G401.6 (cell line): ENCODE data around the gene LSM3.

ENCODE experiments used
- FAIRE-seq: peaks from 2 replicates; lab custom pipeline; 2012; peaks lifted over from hg19 to GRCh38; lab: Jason Lieb, UNC

LSM3 gene

GRCh38 chr3:14242490-14243311 lies 64.1 kb downstream of the LSM3 start:
- no peak for FAIRE-seq

GRCh38 chr3:14243782-14244181 lies 65.2 kb downstream of the LSM3 start:
- FAIRE-seq, result no peak

- no peak for FAIRE-seq
Observed at GRCh38 chr3:14244521-14245247, 66.1 kb downstream of the LSM3 start.

- FAIRE-seq, result no peak
Observed at GRCh38 chr3:14245248-14245639, 66.6 kb downstream of the LSM3 start.

GRCh38 chr3:14245822-14246221 lies 67.2 kb downstream of the LSM3 start:
- FAIRE-seq, result no peak

- no peak for FAIRE-seq
Observed at GRCh38 chr3:14246414-14246813, 67.8 kb downstream of the LSM3 start.

GRCh38 chr3:14248477-14248848 lies 69.8 kb downstream of the LSM3 start:
- no peak for FAIRE-seq

GRCh38 chr3:14248849-14249523 lies 70.4 kb downstream of the LSM3 start:
- FAIRE-seq, result no peak
